ENCODE results near the gene DDR1.
"Not testable (repeated sequence)": the region's sequence is repeated elsewhere in the genome, so short reads cannot be mapped to it uniquely, and the experiment has no call there.

- TF ChIP-seq CTCF (conservative IDR thresholded peaks at IDR 0.05; ENCODE audit: low read depth in 2 of 2); EZH2phosphoT487 (IDR thresholded peaks at IDR 0.05; ENCODE audit: unreplicated experiment); NANOG (IDR thresholded peaks at IDR 0.05; ENCODE audit: borderline replicate concordance); EZH2 (IDR thresholded peaks at IDR 0.05; ENCODE audit: low read depth, unreplicated experiment); REST (IDR thresholded peaks at IDR 0.05; ENCODE audit: unreplicated experiment); STAT1 (IDR thresholded peaks at IDR 0.05; ENCODE audit: unreplicated experiment); CREB1 (CRISPR knock-in tag; IDR thresholded peaks at IDR 0.05; ENCODE audit: low read depth); POLR2AphosphoS5 (IDR thresholded peaks at IDR 0.05; ENCODE audit: low read depth): not testable (repeated sequence)
Measured at GRCh38 chr6:30852459-30852858, 31.9 kb upstream of the DDR1 start.

Measured in GM23338 (cell line).